Kidney epithelial cell (primary cell): ENCODE measurements around the gene SLC5A4. TPM values are rescaled to one million over a fixed set of nuclear protein-coding genes. Genes with fewer than 3 reads are reported as not detected.

Experiments used
- DNase-seq: peaks from one replicate; pipeline ENCODE4 v3.0.0-alpha.2; 2010; ENCODE audit warnings: low read depth
- H3K27me3 ChIP-seq: 2 replicates; pipeline ENCODE4 v1.6.0; 2011; ENCODE audit warnings: low read length; ENCODE audit not compliant: control insufficient read depth, insufficient read depth
- H3K36me3 ChIP-seq: 2 replicates; pipeline ENCODE4 v1.5.1; 2011; ENCODE audit warnings: low read length; ENCODE audit not compliant: control insufficient read depth, insufficient read depth
- H3K4me3 ChIP-seq: 2 replicates; pipeline ENCODE4 v1.5.1; 2011; ENCODE audit warnings: low read depth, mild to moderate bottlenecking, control low read depth, low read length
- CTCF ChIP-seq: IDR thresholded peaks from 2 replicates; pipeline ENCODE4 v1.5.1; 2011; ENCODE audit warnings: mild to moderate bottlenecking, moderate library complexity, low read length, control low read depth, inconsistent platforms; ENCODE audit not compliant: insufficient read depth, poor library complexity, severe bottlenecking
- total RNA-seq: library from RNA; depleted of rRNA; stranded (reverse); fragments of >200 nt; gene quantifications from 2 replicates; pipeline ENCODE4 v1.2.3, GENCODE V29; 2015

The SLC5A4 gene
- total RNA-seq, 1 donor from 2014 or later = 0.79 TPM

- no peak for DNase-seq
- H3K4me3 ChIP-seq = no peak overlapping the region
- H3K27me3 ChIP-seq = no peaks in the 10 kb centered on the region
- TF ChIP-seq CTCF = no peak
- H3K36me3 ChIP-seq = no peaks in the 10 kb centered on the region
Observed at GRCh38 chr22:32255726-32256125, 579 bp upstream of the SLC5A4 start.

GRCh38 chr22:32249231-32249630 is 5.9 kb downstream of the SLC5A4 start:
- no peaks in the 10 kb centered on the region for H3K27me3 ChIP-seq
- TF ChIP-seq CTCF = no peak
- no peak for DNase-seq
- no peaks in the 10 kb centered on the region for H3K36me3 ChIP-seq
- no peak overlapping the region for H3K4me3 ChIP-seq

- no peak overlapping the region for H3K4me3 ChIP-seq
- DNase-seq = no peak
- TF ChIP-seq CTCF = no peak
- H3K27me3 ChIP-seq = no peaks in the 10 kb centered on the region
- no peaks in the 10 kb centered on the region for H3K36me3 ChIP-seq
Observed at GRCh38 chr22:32248276-32248675, 6.9 kb downstream of the SLC5A4 start.

GRCh38 chr22:32246166-32246565 is 9.0 kb downstream of the SLC5A4 start:
- no peaks in the 10 kb centered on the region for H3K27me3 ChIP-seq
- no peak for DNase-seq
- no peak overlapping the region for H3K4me3 ChIP-seq
- H3K36me3 ChIP-seq = no peaks in the 10 kb centered on the region
- TF ChIP-seq CTCF = no peak

GRCh38 chr22:32245042-32245441 is 10.1 kb downstream of the SLC5A4 start:
- no peaks in the 10 kb centered on the region for H3K36me3 ChIP-seq
- no peaks in the 10 kb centered on the region for H3K27me3 ChIP-seq
- no peak for TF ChIP-seq CTCF
- DNase-seq = no peak
- H3K4me3 ChIP-seq = no peak overlapping the region

- no peak for TF ChIP-seq CTCF
- DNase-seq = no peak
- H3K27me3 ChIP-seq = no peaks in the 10 kb centered on the region
- H3K36me3 ChIP-seq = no peaks in the 10 kb centered on the region
- no peak overlapping the region for H3K4me3 ChIP-seq
Observed at GRCh38 chr22:32244547-32244946, 10.6 kb downstream of the SLC5A4 start.
